H1 (cell line): ENCODE results near the gene BRD1.

ENCODE experiments used
- BRCA1 ChIP-seq: IDR thresholded peaks from 2 replicates; pipeline ENCODE4 v1.6.1; 2012; ENCODE audit warnings: low read depth, low read length, improper control_type of control experiment
- CBX5 ChIP-seq: fragments of 300-800, 300-1000 bp; sonication (generic); IDR thresholded peaks from 2 replicates; pipeline ENCODE4 v1.7.1; 2016; ENCODE audit warnings: antibody characterized with exemption, low read length, low read depth
- CTBP2 ChIP-seq: IDR thresholded peaks from 2 replicates; pipeline ENCODE4 v1.7.0; 2011; ENCODE audit warnings: borderline replicate concordance, mild to moderate bottlenecking, moderate library complexity, mixed read lengths, low read length; ENCODE audit not compliant: insufficient read depth, insufficient read length
- CTCF ChIP-seq, 3 experiments: IDR thresholded peaks; 1 replicate in 2 of 3; 2 replicates in 1 of 3; pipeline versions ENCODE4 v1.5.1 to v1.6.1; 2011; ENCODE audit warnings: low read length in 3 of 3, mild to moderate bottlenecking in 3 of 3, inconsistent platforms in 2 of 3, low read depth in 1 of 3, moderate library complexity in 1 of 3; ENCODE audit not compliant: insufficient read depth in 1 of 3; ENCODE audit errors: control extremely low read depth in 1 of 3
- EP300 ChIP-seq, 2 experiments: IDR thresholded peaks; 1 replicate in 1 of 2; 2 replicates in 1 of 2; pipeline ENCODE4 v1.6.1; 2011 to 2012; ENCODE audit warnings: low read depth in 2 of 2, low read length in 2 of 2, mild to moderate bottlenecking in 2 of 2, borderline replicate concordance in 1 of 2, inconsistent platforms in 1 of 2, moderate library complexity in 1 of 2
- HDAC6 ChIP-seq: IDR thresholded peaks from one replicate; pipeline ENCODE4 v1.7.1; 2012; ENCODE audit warnings: low read depth, mild to moderate bottlenecking, inconsistent platforms, low read length, moderate library complexity
- NRF1 ChIP-seq: IDR thresholded peaks from 2 replicates; pipeline ENCODE4 v1.6.1; 2011; ENCODE audit warnings: mild to moderate bottlenecking, low read depth, low read length, improper control_type of control experiment
- POLR2A ChIP-seq, 2 experiments: IDR thresholded peaks; 1 replicate in 1 of 2; 2 replicates in 1 of 2; pipeline ENCODE4 v1.6.1; 2011; ENCODE audit warnings: low read depth in 2 of 2, low read length in 2 of 2, mild to moderate bottlenecking in 2 of 2; ENCODE audit errors: control extremely low read depth in 1 of 2
- POLR2AphosphoS5 ChIP-seq: IDR thresholded peaks from 2 replicates; pipeline ENCODE4 v1.6.1; 2011; ENCODE audit warnings: low read depth, low read length
- RBBP5 ChIP-seq: IDR thresholded peaks from 2 replicates; pipeline ENCODE4 v1.7.1; 2012; ENCODE audit warnings: low read depth, mild to moderate bottlenecking, inconsistent platforms, low read length, moderate library complexity, borderline replicate concordance
- SUZ12 ChIP-seq: fragments of 200-600 bp; sonication (generic); IDR thresholded peaks from 2 replicates; pipeline ENCODE4 v1.6.1; 2012; ENCODE audit warnings: mild to moderate bottlenecking, inconsistent platforms, low read length, moderate library complexity, mixed read lengths
- TCF12 ChIP-seq: IDR thresholded peaks from 2 replicates; pipeline ENCODE4 v1.6.1; 2011; ENCODE audit warnings: low read depth, mild to moderate bottlenecking, low read length
- YY1 ChIP-seq: IDR thresholded peaks from 2 replicates; pipeline ENCODE4 v1.6.1; 2011; ENCODE audit warnings: low read depth, mild to moderate bottlenecking, low read length

- TF ChIP-seq CTCF (IDR thresholded peaks at IDR 0.05; ENCODE audit: control extremely low read depth in 1 of 3, insufficient read depth in 1 of 3, low read depth in 1 of 3, low read length in 3 of 3) = no peak
- TF ChIP-seq CBX5 = no peak
- TF ChIP-seq POLR2A (IDR thresholded peaks at IDR 0.05; ENCODE audit: control extremely low read depth in 1 of 2, low read depth in 2 of 2, low read length in 2 of 2) = no peak
- TF ChIP-seq TCF12 = no peak
- no peak for TF ChIP-seq POLR2AphosphoS5
- TF ChIP-seq BRCA1 = no peak
- no peak for TF ChIP-seq EP300 (IDR thresholded peaks at IDR 0.05; ENCODE audit: borderline replicate concordance in 1 of 2, low read depth in 2 of 2, low read length in 2 of 2)
- TF ChIP-seq NRF1 = no peak
- TF ChIP-seq HDAC6 = no peak
- no peak for TF ChIP-seq RBBP5
- TF ChIP-seq CTBP2 = no peak
- TF ChIP-seq YY1 = no peak
- no peak for TF ChIP-seq SUZ12
Observed at GRCh38 chr22:49866646-49867045, 39.0 kb upstream of the BRD1 start.
